Panc1 (cell line): ENCODE results near the gene BPGM. TPM values are rescaled to one million over a fixed set of nuclear protein-coding genes. Genes with fewer than 3 reads are reported as not detected.

Source experiments
- ATAC-seq: fragments of 200-7000 bp; cut with Tn5 transposase; 2 replicates; pipeline ENCODE4 v1.9.1; 2020; ENCODE audit warnings: mild to moderate bottlenecking, moderate library complexity
- BruUV-seq: library from RNA; stranded (reverse); fragments of 400-500 nt; replicated peaks from 2 replicates; lab custom pipeline; 2021; lab: Mats Ljungman, UMichigan
- CTCF ChIA-PET: fragments of 300-600 bp; sonication (Branson Sonifier 250); formaldehyde crosslinking; loops from one replicate; lab custom pipeline; 2022; ENCODE audit warnings: antibody characterized with exemption; lab: Charles Lee
- POLR2A ChIA-PET: fragments of 300-600 bp; sonication (Branson Sonifier 250); formaldehyde crosslinking; loops from one replicate; lab custom pipeline; 2022; ENCODE audit warnings: antibody characterized with exemption; lab: Charles Lee
- DNase-seq: peaks from one replicate; pipeline ENCODE4 v3.0.0-alpha.2; 2010; ENCODE audit warnings: low read depth, low spot score
- H3K27ac ChIP-seq: 2 replicates; pipeline ENCODE4 v1.5.1; 2011; ENCODE audit warnings: mild to moderate bottlenecking, low read length, inconsistent platforms
- H3K27me3 ChIP-seq: fragments of 200-500 bp; sonication (Bioruptor generic); 2 replicates; pipeline ENCODE4 v1.6.0; 2014; ENCODE audit warnings: low read length, inconsistent platforms; ENCODE audit not compliant: control insufficient read depth, insufficient read depth
- H3K36me3 ChIP-seq: fragments of 200-500 bp; sonication (Bioruptor generic); 2 replicates; pipeline ENCODE4 v1.5.1; 2014; ENCODE audit warnings: inconsistent platforms, mild to moderate bottlenecking, low read length, moderate library complexity; ENCODE audit not compliant: control insufficient read depth, insufficient read depth
- H3K4me1 ChIP-seq: 2 replicates; pipeline ENCODE4 v1.5.1; 2011; ENCODE audit warnings: inconsistent platforms, mild to moderate bottlenecking, low read length, moderate library complexity; ENCODE audit not compliant: control insufficient read depth, insufficient read depth
- H3K4me3 ChIP-seq, 2 experiments: 2 replicates each; pipeline ENCODE4 v1.5.1; 2011 to 2012; ENCODE audit warnings: low read depth in 2 of 2, low read length in 2 of 2, mild to moderate bottlenecking in 2 of 2, inconsistent platforms in 1 of 2, moderate library complexity in 1 of 2
- H3K9me3 ChIP-seq: fragments of 200-500 bp; sonication (Bioruptor generic); 2 replicates; pipeline ENCODE4 v1.5.1; 2014; ENCODE audit warnings: low read depth, mild to moderate bottlenecking, inconsistent platforms, low read length, moderate library complexity; ENCODE audit not compliant: control insufficient read depth, insufficient read depth
- POLR2AphosphoS5 ChIP-seq: IDR thresholded peaks from 2 replicates; pipeline ENCODE4 v1.6.1; 2012; ENCODE audit warnings: mild to moderate bottlenecking, low read depth, low read length, moderate library complexity
- SIN3A ChIP-seq: IDR thresholded peaks from 2 replicates; pipeline ENCODE4 v1.6.1; 2012; ENCODE audit warnings: low read depth, mild to moderate bottlenecking, low read length, moderate library complexity, borderline replicate concordance; ENCODE audit not compliant: insufficient read depth
- TCF7L2 ChIP-seq: IDR thresholded peaks from 2 replicates; pipeline ENCODE4 v1.6.1; 2011; ENCODE audit warnings: mild to moderate bottlenecking, low read depth, low read length, inconsistent platforms
- in situ Hi-C: cut with HindIII; loops from 2 replicates; pipeline ENCODE4 v1.10.0; 2016; ENCODE audit warnings: low sequenced_read_pairs, low pct_unique_long_range_greater_than_20kb
- intact Hi-C: fragments of 100-400 bp; cut with micrococcal nuclease; formaldehyde crosslinking; loops from one replicate; pipeline ENCODE4 v1.10.0; 2022; ENCODE audit not compliant: unreplicated experiment
- total RNA-seq: library from RNA; stranded (reverse); gene quantifications from one replicate; pipeline ENCODE4 v1.2.1, GENCODE V29; 2021; ENCODE audit not compliant: unreplicated experiment
- TF ChIP-seq, protein P1 (sequence below), 2 experiments: IDR thresholded peaks; 2 replicates each; pipeline ENCODE4 v1.6.1; 2011 to 2012; ENCODE audit warnings: low read depth in 2 of 2, control low read depth in 1 of 2, low read length in 1 of 2, mild to moderate bottlenecking in 1 of 2, moderate library complexity in 1 of 2; ENCODE audit not compliant: insufficient read depth in 1 of 2
- TF ChIP-seq, protein P2 (sequence below): fragments of 450-650 bp; IDR thresholded peaks from 2 replicates; pipeline ENCODE4 v1.5.1; 2017; ENCODE audit warnings: mild to moderate bottlenecking

BPGM gene
- total RNA-seq, 1 experiment from 2014 or later, result 10.7 TPM

DNA sequence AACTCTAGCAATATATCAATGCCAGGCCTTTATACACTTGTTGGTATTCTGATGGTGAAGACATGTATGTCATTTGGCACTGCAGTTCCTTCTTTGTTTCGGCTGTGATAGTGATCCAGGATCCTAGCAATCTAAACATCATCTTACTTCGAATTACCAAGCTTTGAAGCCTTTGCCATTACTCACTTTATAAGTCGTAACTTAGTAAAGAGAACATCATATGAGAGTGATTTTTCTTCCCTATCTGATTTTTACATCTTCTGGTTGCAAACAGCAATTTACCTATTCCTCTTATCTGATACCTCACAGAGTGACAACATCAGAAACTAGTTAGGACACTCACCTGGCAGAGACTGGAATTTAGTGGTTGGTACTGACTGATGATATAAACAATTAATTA, 7.6 kb upstream of the BPGM start:
- Histone ChIP-seq H3K27ac (no peak overlapping the region), H3K4me1 (no peaks in the 10 kb centered on the region), H3K36me3 (no peaks in the 10 kb centered on the region), H3K27me3 (no peaks in the 10 kb centered on the region; the same call in 1 of the 2 replicates), H3K9me3 (no peaks in the 10 kb centered on the region), H3K4me3 (no peak overlapping the region)
- BruUV-seq, result no TSS peak
- intact Hi-C loops, result no loop called here
- POLR2A ChIA-PET, result interaction anchor here (0.7 kb wide), 1 partner anchor 14 kb away, joined by 3 read pairs; no protein-coding TSS in a partner anchor
- CTCF ChIA-PET, result no interaction called here
- in situ Hi-C loops, result no loop called here
- TF ChIP-seq, protein P1, sequence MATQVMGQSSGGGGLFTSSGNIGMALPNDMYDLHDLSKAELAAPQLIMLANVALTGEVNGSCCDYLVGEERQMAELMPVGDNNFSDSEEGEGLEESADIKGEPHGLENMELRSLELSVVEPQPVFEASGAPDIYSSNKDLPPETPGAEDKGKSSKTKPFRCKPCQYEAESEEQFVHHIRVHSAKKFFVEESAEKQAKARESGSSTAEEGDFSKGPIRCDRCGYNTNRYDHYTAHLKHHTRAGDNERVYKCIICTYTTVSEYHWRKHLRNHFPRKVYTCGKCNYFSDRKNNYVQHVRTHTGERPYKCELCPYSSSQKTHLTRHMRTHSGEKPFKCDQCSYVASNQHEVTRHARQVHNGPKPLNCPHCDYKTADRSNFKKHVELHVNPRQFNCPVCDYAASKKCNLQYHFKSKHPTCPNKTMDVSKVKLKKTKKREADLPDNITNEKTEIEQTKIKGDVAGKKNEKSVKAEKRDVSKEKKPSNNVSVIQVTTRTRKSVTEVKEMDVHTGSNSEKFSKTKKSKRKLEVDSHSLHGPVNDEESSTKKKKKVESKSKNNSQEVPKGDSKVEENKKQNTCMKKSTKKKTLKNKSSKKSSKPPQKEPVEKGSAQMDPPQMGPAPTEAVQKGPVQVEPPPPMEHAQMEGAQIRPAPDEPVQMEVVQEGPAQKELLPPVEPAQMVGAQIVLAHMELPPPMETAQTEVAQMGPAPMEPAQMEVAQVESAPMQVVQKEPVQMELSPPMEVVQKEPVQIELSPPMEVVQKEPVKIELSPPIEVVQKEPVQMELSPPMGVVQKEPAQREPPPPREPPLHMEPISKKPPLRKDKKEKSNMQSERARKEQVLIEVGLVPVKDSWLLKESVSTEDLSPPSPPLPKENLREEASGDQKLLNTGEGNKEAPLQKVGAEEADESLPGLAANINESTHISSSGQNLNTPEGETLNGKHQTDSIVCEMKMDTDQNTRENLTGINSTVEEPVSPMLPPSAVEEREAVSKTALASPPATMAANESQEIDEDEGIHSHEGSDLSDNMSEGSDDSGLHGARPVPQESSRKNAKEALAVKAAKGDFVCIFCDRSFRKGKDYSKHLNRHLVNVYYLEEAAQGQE (IDR thresholded peaks at IDR 0.05; ENCODE audit: insufficient read depth in 1 of 2, low read depth in 2 of 2, low read length in 1 of 2), result no peak
- no peak for TF ChIP-seq POLR2AphosphoS5
- TF ChIP-seq SIN3A, result no peak
- TF ChIP-seq, protein P2, sequence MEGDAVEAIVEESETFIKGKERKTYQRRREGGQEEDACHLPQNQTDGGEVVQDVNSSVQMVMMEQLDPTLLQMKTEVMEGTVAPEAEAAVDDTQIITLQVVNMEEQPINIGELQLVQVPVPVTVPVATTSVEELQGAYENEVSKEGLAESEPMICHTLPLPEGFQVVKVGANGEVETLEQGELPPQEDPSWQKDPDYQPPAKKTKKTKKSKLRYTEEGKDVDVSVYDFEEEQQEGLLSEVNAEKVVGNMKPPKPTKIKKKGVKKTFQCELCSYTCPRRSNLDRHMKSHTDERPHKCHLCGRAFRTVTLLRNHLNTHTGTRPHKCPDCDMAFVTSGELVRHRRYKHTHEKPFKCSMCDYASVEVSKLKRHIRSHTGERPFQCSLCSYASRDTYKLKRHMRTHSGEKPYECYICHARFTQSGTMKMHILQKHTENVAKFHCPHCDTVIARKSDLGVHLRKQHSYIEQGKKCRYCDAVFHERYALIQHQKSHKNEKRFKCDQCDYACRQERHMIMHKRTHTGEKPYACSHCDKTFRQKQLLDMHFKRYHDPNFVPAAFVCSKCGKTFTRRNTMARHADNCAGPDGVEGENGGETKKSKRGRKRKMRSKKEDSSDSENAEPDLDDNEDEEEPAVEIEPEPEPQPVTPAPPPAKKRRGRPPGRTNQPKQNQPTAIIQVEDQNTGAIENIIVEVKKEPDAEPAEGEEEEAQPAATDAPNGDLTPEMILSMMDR, result no peak
- TF ChIP-seq TCF7L2, result no peak
- ATAC-seq (no peak), DNase-seq (no peak)

- H3K27me3 ChIP-seq, result no peaks in the 10 kb centered on the region; the same call in 1 of the 2 replicates
- DNase-seq, result no peak
- TF ChIP-seq TCF7L2 (no peak), SIN3A (no peak), POLR2AphosphoS5 (no peak)
- TF ChIP-seq, protein P1 (IDR thresholded peaks at IDR 0.05; ENCODE audit: insufficient read depth in 1 of 2, low read depth in 2 of 2, low read length in 1 of 2), result no peak
- TF ChIP-seq, protein P2, result no peak
- no peaks in the 10 kb centered on the region for H3K36me3 ChIP-seq
- H3K4me3 ChIP-seq, result no peak overlapping the region
- no peaks in the 10 kb centered on the region for H3K4me1 ChIP-seq
- H3K9me3 ChIP-seq, result no peaks in the 10 kb centered on the region
- ChIA-PET CTCF (no interaction called here), POLR2A (interaction anchor here (0.7 kb wide), 1 partner anchor 14 kb away, joined by 3 read pairs; no protein-coding TSS in a partner anchor)
- intact Hi-C loops (no loop called here), in situ Hi-C loops (no loop called here)
- no peak for ATAC-seq
- no peak overlapping the region for H3K27ac ChIP-seq
- no TSS peak for BruUV-seq
These were observed 6.9 kb upstream of the BPGM start for GRCh38 chr7:134639683-134640279.
